Right cardiac atrium (tissue), 5 donors: ENCODE results near the gene PIP5KL1. TPM values are rescaled to one million over a fixed set of nuclear protein-coding genes. Genes with fewer than 3 reads are reported as not detected.
A peak's percentile ranks its signal among the peaks of the same experiment; 100 is the strongest.

Experiments used
- ATAC-seq, 2 donors: fragments of 200-7000 bp; cut with Tn5 transposase; one replicate each; pipeline versions ENCODE4 v1.8.0 to v1.9.1; 2020; ENCODE audit warnings: moderate library complexity in 2 of 2, mild to moderate bottlenecking in 1 of 2
- DNase-seq, 3 donors: peaks; one replicate each; pipeline ENCODE4 v3.0.0-alpha.2; 2020
- H3K27ac ChIP-seq: one replicate; pipeline ENCODE4 v1.5.1; 2013; ENCODE audit warnings: mild to moderate bottlenecking, low read length, control low read depth, moderate library complexity
- H3K27me3 ChIP-seq: one replicate; pipeline ENCODE4 v1.6.1; 2013; ENCODE audit not compliant: control insufficient read depth, insufficient read depth
- H3K4me1 ChIP-seq: one replicate; pipeline ENCODE4 v1.6.1; 2013; ENCODE audit warnings: low read length; ENCODE audit not compliant: control insufficient read depth, insufficient read depth
- H3K4me3 ChIP-seq: one replicate; pipeline ENCODE4 v1.5.1; 2013; ENCODE audit warnings: low read length, control low read depth
- H3K9me3 ChIP-seq: one replicate; pipeline ENCODE4 v1.6.1; 2013; ENCODE audit warnings: low read length; ENCODE audit not compliant: control insufficient read depth
- whole genome bisulfite sequencing: extraction: QIAGEN DNeasy Blood & Tissue Kit; methylation state at CpG from one replicate; pipeline ENCODE4 v1.1.7; 2013; 5-methylcytosine and 5-hydroxymethylcytosine counted together
- intact Hi-C, 4 donors: fragments of 100-400 bp; cut with DNase I; formaldehyde crosslinking; loops; one replicate each; pipeline versions ENCODE4 v1.11.0 to v1.14.0; 2022 to 2023
- polyA plus RNA-seq: library from polyadenylated mRNA; stranded (reverse); fragments of 200-250 nt; gene quantifications from one replicate; pipeline ENCODE4 v1.2.3, GENCODE V29; 2013
- total RNA-seq, 4 donors: library from RNA; stranded (reverse); fragmentation: NEBNext Ultra II Directional; extraction: Animal tissue kit (Norgen Biotek cat#: 25700); gene quantifications; one replicate each; pipeline ENCODE4 v1.2.1, GENCODE V29; 2021
- donor health status: healthy with polysubstance abuse.
- donor health status: DM: no; HTN: yes; CAD: no.
- donor health status: DM: no; HTN: no; CAD: no.
- donor health status: DM: no; HTN: yes; CAD: no; lungs with severe emphysema.
- donor health status: DM: yes; HTN: yes; CAD: no.

PIP5KL1 gene
- total and polyA plus RNA-seq, 5 donors = 0.29 to 1.3 (median 0.29) TPM; not detected in 2

DNA sequence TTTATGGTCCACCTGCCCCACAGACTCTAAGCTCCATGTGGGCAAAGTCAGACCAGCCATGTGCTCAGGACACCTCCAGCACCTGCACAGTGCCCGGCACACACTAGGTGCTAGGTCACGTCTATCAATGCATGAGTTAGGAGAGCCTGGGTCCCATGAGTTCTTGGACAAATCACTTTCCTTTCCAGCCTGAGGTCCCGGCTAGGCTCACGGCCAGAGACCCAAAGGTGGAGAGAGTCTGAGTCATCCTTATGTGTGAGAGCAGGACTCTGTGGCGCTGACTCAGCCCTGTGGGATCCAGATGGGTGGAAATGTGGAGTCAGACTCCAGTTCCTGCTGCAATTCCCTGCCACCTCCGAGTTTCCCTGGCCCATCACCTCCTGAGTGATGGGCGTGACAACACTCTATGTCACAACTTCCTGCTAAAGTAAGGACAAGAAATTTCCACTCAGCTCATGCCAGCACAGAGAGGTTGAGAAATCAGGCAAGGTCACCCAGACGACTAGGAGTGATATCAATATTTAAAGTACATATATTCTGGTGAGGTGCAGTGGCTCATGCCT, 11.2 kb downstream of the PIP5KL1 start:
- ATAC-seq (peak; percentile 50 to 81), DNase-seq (peak; percentile 86 to 95 (median 92))
- no peaks in the 10 kb centered on the region for H3K9me3 ChIP-seq
- 49% methylated on average over 8 of the region's 8 CpGs for WGBS
- H3K27me3 ChIP-seq = no peaks in the 10 kb centered on the region
- H3K4me1 ChIP-seq = peaks cover 15% of the 10 kb centered on the region
- intact Hi-C loops = loop anchor here in 1 of 4 donors (5.0 kb wide), 2 partner anchors 37 to 117 kb away; partner anchors contain the start of gene FPGS
- H3K27ac ChIP-seq = peak overlapping the region; percentile 75
- no peak overlapping the region for H3K4me3 ChIP-seq

DNA sequence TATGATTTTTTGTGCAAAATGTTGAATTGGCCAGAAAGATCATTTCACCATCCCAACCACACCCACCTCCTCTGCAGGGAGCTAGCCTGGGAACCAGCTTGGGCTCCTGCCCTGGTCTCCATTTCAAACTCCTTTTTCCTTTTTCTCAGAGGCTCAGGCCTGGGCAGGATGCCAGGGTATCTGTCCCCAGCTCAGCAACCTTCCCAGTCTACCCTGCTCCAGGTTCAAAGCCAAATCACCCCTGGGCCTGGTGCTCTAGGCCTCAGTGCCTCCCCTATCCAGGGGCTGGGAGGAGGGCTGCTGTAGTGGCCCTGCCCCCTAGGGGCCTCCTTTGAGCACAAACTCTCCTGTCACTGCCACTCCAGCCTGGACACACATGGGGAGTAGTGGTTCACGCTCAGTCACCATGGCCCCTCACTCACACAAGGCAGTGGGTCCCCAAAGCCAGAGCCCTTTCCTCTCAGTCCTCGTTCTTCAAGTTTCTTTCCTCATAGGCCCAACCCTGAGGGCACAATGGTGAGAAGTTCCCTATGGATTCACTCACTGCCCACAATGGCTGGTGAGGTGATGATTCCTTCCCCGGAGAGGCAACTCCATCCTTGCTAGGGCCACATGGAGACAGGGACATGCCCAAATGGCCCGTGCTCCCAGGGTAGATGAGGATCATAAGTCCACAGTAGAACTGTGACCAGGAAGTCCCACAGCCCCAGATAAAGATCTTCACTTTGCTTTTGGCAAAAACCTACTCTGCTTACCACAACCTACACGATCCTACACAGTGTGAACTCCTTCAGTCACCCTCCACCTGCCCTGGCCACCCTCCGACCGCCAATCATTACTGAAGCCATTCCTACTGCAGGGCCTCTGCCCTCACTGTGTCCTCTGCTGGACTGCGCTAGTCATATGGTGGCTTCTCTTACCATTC, 12.1 kb downstream of the PIP5KL1 start:
- ATAC-seq = peak in 1 of 2 donors; percentile 9
- 89% methylated on average over 8 of the region's 8 CpGs for WGBS
- Histone ChIP-seq H3K4me1 (peaks cover 15% of the 10 kb centered on the region), H3K27ac (peak overlapping the region; percentile 75), H3K27me3 (no peaks in the 10 kb centered on the region), H3K4me3 (no peak overlapping the region), H3K9me3 (no peaks in the 10 kb centered on the region)
- peak in 2 of 3 donors; percentile 80 to 87 for DNase-seq
- intact Hi-C loops = loop anchor here in 1 of 4 donors (5.0 kb wide), 2 partner anchors 36 to 116 kb away; partner anchors contain the start of gene FPGS

DNA sequence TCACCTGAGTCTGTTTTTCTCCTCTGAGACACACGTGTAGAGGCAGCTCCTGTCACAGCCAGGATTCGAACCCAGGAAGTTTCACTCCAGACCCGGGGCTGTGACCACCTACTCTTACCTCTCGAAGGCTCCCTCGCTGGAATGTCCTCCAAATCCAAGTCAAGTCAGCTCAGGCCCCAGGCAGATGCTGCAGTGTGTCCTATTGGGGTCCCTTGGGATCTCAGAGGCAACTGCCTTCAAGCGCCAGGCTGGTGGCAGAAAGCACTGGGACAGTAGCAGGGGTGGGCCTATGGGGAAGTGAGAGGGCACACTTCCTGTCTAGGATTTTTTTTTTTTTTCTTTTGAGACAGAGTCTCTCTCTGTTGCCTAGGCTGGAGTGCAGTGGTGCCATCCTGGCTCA, 13.0 kb downstream of the PIP5KL1 start:
- intact Hi-C loops = loop anchor here in 2 of 4 donors (2.0 to 5.0 kb wide), 3 partner anchors 35 to 115 kb away; partner anchors contain the start of genes AK1 (in 1 of the 2) and FPGS (in 1 of the 2)
- peaks cover 15% of the 10 kb centered on the region for H3K4me1 ChIP-seq
- peak in 1 of 3 donors; percentile 58 for DNase-seq
- H3K9me3 ChIP-seq = no peaks in the 10 kb centered on the region
- 61% methylated on average over 6 of the region's 6 CpGs for WGBS
- H3K27me3 ChIP-seq = no peaks in the 10 kb centered on the region
- no peak overlapping the region for H3K4me3 ChIP-seq
- ATAC-seq = no peak
- H3K27ac ChIP-seq = no peak overlapping the region

DNA sequence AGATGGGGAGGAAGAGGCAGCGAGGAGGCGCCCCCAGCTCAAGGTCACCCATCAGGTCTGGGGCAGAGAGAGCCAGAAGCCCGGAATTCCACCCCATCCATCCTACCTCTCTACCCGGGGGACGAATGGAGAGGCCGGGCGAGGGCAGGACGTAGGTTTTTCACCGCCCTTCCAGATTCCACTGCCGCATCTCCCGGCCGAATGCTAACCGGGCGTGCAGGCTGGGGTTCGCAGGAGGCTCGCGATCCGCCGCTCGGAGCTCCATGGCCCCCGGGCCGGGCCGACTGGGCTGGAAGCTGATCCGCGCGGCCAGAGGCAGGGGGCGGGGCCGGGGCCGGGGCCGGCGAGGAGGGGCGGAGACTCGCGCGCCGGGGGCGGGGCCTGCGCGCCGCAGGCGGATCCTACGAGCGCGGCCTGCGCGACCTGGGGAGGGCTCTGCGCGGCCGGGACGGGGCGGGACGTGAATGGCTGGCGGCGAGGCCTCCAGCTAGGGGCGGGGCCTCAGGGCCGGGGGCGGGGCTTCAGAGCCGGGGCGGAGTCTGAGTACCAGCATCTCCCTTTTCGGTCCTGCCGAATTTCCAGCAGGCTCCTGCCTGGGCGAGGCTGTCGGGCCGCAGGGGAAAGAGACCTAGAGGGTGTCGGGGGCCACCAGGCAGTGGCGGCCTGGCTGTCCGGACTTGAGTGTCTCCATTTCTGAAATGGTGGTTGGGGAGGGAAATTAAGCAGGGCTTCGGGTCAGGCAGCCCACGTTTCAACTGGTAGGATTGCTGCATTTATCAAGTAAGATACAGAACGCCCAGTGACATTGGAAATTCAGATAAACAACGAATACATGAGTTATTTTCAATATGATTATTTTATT, 13.6 kb downstream of the PIP5KL1 start, which contains the start of gene ST6GALNAC4:
ST6GALNAC4 (minus strand) TSS at position 322 of the 862 bp plus-strand sequence. CDS start 622 bp downstream, outside the sequence.
- H3K4me3 ChIP-seq = peak within 1 kb of the TSS; percentile 65
- H3K9me3 ChIP-seq = no peaks in the 10 kb centered on the region
- H3K27me3 ChIP-seq = no peaks in the 10 kb centered on the region
- intact Hi-C loops = loop anchor here in 2 of 4 donors (2.0 to 5.0 kb wide), 3 partner anchors 35 to 115 kb away; partner anchors contain the start of genes AK1 (in 1 of the 2) and FPGS (in 1 of the 2)
- H3K27ac ChIP-seq = peak within 1 kb of the TSS; percentile 77
- ATAC-seq (peak; percentile 87 to 95), DNase-seq (peak; percentile 95 to 99 (median 98))
- H3K4me1 ChIP-seq = peaks cover 15% of the 10 kb centered on the region
- WGBS = 2% methylated on average over 71 of the region's 71 CpGs

DNA sequence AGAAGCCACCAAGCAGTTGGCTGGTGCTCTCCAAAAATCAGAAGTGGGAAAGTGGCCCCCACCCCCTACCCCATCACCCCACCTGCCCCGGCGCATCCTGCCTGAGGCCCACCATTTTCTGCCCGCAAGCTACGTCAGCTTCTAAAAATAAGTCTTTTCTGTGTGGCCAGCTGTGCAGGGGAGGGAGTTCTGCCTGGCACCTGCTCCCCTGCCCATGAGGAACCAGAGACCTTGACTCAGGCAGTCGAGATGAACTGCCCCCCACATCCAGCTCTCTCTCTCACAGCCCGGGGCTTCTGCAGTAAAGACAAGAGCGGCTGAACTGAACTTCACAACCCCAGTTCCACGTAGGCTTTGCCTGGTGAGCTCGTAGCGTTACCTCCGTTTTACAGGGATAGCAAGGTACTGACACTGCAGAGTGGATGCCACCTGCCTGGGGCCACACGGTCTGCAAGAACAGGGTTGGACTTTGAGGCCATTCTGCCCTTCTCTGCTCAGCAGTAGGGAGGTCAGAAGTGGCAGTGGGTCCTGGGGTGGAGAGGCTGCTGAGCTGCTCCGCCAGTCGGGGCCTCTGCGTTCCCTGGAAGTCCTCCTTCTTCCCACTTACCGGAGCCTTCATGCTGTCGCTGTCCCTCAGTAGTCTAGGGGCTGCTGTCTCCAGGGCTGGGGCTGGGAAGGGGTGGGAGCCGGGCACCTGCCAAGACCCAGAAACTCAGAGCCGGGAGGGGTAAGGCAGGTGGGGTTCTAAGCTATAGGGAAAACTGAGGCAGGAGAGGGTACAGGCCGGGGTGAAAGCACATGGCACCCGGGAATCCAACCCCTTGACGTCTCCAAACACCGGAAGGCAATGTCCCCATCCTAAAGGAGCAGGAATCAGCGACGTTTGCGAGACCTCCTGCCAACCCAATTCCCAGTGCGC, 14.5 kb downstream of the PIP5KL1 start:
- peak overlapping the region; percentile 65 for H3K4me3 ChIP-seq
- peaks cover 15% of the 10 kb centered on the region for H3K4me1 ChIP-seq
- intact Hi-C loops = loop anchor here in 2 of 4 donors (2.0 to 5.0 kb wide), 3 partner anchors 34 to 114 kb away; partner anchors contain the start of genes AK1 (in 1 of the 2) and FPGS (in 1 of the 2)
- peak overlapping the region; percentile 37 for H3K27ac ChIP-seq
- DNase-seq = peak in 2 of 3 donors; percentile 29 to 44
- H3K9me3 ChIP-seq = no peaks in the 10 kb centered on the region
- H3K27me3 ChIP-seq = no peaks in the 10 kb centered on the region
- 28% methylated on average over 27 of the region's 27 CpGs for WGBS
- no peak for ATAC-seq

DNA sequence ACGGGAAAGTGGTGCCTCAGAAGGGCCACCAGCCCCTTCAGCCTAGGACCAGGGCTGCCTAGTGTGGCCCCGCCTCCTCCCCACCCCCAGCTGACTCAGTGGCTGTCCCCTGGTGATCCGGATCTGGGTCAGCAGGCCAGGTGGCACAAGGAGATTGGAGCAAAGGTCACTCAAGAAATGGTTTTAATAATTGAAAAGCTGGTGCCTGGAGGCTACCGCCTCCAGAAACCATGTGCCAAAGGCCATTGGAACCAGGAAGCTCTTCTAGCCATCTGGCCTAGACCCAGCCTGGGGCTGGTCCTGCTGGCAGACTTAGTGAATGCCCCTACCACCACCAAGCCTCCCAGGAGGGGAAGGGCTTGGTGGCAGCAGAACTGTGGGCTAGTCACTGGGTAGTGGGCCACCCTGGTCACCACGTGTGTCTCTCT, 15.2 kb downstream of the PIP5KL1 start:
- Histone ChIP-seq H3K9me3 (no peaks in the 10 kb centered on the region), H3K27me3 (no peaks in the 10 kb centered on the region), H3K4me3 (no peak overlapping the region), H3K27ac (no peak overlapping the region), H3K4me1 (peaks cover 15% of the 10 kb centered on the region)
- no peak for ATAC-seq
- intact Hi-C loops = loop anchor here in 1 of 4 donors (5.0 kb wide), 2 partner anchors 33 to 113 kb away; partner anchors contain the start of gene FPGS
- DNase-seq = peak in 2 of 3 donors; percentile 44 to 51
- WGBS = 78% methylated on average over 5 of the region's 5 CpGs

DNA sequence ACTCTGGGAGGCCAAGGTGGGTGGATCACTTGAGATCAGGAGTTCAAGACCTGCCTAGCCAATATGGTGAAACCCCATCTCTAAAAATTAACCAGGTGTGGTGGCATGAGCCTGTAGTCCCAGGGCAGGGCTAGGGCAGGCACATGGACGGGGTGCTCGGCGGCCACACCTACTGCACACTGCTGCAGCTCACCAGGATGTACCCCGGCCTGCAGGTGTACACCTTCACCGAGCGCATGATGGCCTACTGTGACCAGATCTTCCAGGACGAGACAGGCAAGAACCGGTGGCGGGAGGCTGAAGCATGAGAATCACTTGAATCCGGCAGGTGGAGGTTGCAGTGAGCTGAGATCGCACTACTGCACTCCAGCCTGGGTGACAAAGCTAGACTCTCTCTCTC, 16.9 kb downstream of the PIP5KL1 start:
- Histone ChIP-seq H3K9me3 (no peaks in the 10 kb centered on the region), H3K27ac (no peak overlapping the region), H3K4me1 (peaks cover 12% of the 10 kb centered on the region), H3K4me3 (no peak overlapping the region), H3K27me3 (no peaks in the 10 kb centered on the region)
- WGBS = 96% methylated on average over 11 of the region's 11 CpGs
- peak in 1 of 3 donors; percentile 47 for DNase-seq
- intact Hi-C loops = no loop called here
- ATAC-seq = no peak

DNA sequence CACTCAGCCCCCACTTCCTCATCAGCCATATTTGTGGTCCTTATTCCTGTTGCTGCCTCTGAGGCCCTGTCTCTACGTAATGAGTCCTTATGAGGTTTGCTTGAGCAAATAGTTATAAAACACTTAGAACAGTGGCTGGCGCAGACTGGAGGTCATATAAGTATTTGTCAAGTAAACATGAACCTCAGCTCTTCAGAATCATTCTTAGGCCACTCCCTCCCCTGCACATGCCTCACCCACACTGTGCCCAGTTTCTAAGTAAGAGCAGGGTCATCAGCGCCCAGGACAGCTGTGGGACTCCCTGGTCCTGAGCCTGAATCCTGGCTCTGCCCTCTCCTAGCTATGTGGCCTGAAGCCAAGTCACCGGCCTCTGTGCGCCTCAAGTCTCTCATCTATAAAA, 17.7 kb downstream of the PIP5KL1 start:
- Histone ChIP-seq H3K9me3 (no peaks in the 10 kb centered on the region), H3K4me1 (peaks cover 7% of the 10 kb centered on the region), H3K27me3 (no peaks in the 10 kb centered on the region), H3K27ac (no peak overlapping the region), H3K4me3 (no peak overlapping the region)
- intact Hi-C loops = no loop called here
- DNase-seq (peak in 2 of 3 donors; percentile 32 to 43), ATAC-seq (no peak)
- WGBS = 92% methylated on average over 5 of the region's 5 CpGs

DNA sequence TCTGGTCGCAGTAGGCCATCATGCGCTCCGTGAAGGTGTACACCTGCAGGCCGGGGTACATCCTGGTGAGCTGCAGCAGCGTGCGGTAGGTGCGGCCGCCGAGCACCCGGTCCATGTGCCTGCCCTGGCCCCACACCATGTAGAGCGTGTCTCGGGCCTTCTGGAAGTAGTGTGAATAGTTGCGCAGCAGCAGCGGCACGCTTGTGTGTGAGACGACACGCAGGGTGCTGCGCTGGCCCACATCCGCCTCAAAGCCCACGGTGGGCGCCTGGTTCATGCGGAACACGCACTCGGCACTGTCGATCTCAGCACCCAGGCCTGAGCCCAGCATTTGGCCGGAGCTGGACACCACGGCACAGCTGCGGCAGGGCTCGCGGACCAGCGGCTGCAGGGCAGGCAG, 18.3 kb downstream of the PIP5KL1 start:
- ATAC-seq = no peak
- peak in 2 of 3 donors; percentile 52 to 59 for DNase-seq
- no peak overlapping the region for H3K27ac ChIP-seq
- intact Hi-C loops = no loop called here
- no peaks in the 10 kb centered on the region for H3K27me3 ChIP-seq
- 95% methylated on average over 31 of the region's 31 CpGs for WGBS
- no peak overlapping the region for H3K4me3 ChIP-seq
- H3K9me3 ChIP-seq = no peaks in the 10 kb centered on the region
- peaks cover 5% of the 10 kb centered on the region for H3K4me1 ChIP-seq
